ENCODE measurements around the gene OGT.
"Not testable (repeated sequence)": the region's sequence is repeated elsewhere in the genome, so short reads cannot be mapped to it uniquely, and the experiment has no call there.

OGT gene

DNA sequence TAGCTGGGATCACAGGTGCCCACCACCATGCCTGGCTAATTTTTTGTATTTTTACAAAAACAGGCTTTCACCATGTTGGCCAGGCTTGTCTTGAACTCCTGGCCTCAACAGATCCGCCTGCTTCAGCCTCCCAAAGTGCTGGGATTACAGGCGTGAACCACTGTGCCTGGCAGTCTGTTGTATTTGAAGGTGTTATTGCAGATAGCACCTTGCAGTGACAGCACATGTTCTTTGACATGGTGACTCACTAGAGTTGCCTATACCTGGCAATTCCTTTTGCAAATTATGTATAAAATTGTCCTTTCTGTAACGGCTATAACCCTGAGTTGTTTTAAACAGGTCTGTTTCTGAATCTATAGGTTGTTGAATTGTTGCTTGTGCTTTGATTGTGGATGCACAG, 7.9 kb downstream of the OGT start:
- no peak for DNase-seq (ENCODE audit: low read depth)

DNA sequence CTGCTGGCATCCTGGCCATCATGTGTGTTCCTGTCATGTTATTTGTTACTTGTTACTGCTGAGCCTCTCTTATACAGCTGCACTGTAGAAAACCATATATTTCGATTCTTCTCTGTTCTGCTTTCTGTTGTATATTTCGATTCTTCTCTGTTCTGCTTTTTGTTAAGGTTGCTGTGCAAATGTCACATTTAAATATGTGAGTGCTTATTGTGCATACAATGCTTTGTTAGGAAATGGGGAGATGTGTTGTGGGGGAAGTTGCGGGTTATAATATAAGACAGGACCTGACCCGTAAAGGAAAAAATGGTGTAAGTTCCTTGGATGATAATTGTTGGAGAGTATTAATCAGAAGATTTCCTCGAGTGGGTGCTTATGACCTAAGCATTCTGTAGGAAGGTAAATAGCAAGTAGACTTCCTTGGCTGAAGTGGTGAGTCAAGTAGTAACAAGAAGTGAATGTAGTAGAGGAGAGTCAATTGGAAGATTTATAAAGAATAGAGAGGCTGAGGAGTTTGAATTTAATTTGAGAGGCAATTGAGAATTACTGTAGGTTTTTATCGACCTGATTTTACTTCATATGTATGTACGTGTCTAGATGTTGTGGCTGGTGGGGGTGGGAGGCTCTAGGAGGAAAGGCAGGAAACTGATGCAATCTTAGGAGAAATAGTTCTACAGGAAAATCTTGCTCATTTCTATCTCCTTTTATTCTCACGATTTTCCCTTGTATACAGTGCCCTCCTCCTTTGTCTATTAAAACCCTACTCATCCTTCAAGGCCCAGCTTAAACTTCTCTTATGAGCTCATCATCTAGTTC, 8.5 kb downstream of the OGT start:
- DNase-seq (ENCODE audit: low read depth), result no peak

DNA sequence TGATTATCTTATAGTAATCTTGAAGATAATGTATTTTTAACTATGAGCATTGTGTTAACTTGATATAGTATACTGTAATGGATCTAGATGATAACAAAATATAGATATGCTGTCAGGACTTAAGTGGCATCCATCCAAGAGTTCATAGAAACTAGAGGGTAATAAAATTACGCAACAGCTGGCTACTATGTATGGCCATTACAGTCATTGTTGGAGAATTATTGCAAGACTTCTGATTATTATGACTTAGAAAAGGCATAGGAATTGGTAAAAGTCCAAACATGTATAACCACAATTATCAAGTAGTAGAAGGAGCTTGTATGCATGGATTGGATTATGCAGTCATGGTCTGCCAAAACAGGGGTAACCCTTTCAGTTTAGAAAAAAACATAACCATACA, 9.5 kb downstream of the OGT start:
- DNase-seq (ENCODE audit: low read depth), result no peak

DNA sequence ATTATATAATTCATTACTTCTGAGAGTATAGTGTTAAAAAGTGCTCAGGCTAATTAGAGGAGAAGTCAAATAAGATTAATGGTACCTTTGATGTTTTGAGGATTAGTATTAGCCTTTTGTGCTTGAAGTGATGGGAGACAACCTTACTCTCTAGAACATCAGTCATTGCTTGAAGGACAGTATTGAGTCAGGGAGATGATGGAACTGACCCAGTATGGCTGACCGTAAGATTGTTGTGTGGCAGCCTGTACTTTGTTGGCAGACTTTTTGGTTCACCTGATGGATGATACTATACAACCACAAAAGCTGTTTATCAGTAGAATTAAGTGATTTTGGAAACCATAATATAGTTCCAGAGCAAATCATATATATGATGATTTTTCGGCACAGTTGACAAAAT, 9.9 kb downstream of the OGT start:
- no peak for DNase-seq (ENCODE audit: low read depth)

DNA sequence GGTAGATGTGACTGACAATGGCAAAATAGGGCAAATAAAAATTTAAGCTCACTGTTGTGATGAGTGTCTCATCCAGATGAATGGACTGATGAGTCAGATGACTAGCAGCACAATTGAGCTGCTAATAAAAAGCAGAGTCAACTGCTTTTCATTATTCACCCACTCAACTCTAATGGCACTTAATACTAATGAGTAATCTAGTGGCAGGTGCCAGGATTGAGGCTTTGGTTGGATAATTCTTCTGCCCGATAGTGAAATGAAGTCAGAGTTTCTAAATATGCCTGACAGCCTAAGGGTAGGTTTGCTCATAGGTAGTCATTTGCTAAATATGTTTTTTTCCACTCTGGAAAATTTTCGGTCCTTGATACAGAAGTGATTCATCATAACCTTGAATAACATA, 10.4 kb downstream of the OGT start:
- DNase-seq (ENCODE audit: low read depth), result no peak

DNA sequence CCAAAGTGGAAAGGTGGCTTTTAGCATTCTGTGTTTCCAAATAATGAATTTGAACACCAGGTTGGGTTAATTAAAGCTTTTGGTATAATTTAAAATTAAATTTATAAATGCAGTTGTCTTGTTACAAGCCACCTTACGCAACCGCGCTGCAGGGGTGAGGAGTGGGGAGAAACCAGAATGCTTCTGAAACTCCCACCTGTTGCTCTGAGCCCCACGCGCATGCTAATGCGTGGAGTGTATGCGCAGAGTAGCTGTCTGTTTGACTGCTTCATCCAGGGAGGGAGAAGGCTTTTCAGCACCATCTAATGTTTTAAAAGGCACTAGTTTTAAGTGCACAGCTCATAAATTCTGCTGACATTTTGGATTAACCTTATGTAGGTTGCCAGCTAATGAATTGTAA, 12.5 kb downstream of the OGT start:
- no peak for DNase-seq (ENCODE audit: low read depth)

DNA sequence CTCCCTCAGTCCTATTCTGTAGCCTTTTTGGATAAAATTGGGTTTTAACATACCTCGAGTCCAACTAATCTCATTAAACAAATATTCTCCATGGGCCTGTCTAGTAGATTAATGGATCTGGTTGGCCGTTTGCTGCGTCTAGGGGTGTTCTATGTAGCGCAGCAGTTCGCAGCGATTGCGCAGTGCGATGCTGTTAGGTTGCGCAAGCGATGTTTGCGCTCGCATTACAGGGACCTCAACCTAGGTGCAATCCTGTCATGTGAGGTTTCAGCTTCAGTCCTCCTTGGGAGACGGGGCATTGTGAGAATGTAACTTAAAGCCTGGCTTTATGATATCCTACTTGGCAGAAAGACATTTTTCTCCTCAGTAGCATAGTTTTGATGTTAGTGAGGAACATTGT, 14.0 kb downstream of the OGT start:
- no peak for DNase-seq (ENCODE audit: low read depth)

DNA sequence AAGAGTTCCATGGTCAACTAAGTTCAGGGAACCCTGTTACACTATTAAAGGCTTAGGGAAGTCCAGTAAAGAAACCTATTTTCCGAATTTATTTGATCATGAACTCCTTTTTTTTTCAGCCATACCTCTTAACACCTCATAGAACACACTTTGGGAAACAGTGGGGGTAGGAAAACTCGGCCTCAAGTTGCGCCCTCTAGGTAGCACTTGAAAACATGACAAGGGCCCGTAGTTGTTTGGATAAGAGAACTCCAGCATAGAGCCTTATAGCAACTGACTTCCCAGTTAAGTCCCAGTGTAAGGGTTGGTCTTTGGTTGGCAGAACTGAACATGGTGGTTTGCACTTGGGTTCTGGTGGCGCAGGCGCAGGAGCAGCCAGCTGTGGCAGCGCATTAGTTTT, 14.4 kb downstream of the OGT start:
- no peak for DNase-seq (ENCODE audit: low read depth)

DNA sequence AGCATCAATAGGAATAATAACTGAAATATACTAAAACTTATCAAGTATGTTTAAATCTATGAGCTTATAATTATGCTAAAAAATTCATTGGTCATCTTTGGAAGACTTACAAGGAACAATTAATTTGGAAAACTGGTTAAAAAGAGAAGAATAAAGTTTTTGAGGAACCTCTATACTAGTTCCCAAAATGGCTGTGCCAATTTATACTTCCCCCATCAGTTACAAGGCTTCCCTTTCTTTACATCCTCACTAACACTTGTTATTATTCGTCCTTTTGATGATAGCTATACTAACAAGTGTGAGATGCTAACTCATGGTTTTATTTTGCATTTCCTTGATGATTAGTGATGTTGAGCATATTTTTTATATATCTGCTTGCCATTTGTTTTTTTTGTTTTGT, 17.1 kb downstream of the OGT start:
- DNase-seq (ENCODE audit: low read depth), result no peak

DNA sequence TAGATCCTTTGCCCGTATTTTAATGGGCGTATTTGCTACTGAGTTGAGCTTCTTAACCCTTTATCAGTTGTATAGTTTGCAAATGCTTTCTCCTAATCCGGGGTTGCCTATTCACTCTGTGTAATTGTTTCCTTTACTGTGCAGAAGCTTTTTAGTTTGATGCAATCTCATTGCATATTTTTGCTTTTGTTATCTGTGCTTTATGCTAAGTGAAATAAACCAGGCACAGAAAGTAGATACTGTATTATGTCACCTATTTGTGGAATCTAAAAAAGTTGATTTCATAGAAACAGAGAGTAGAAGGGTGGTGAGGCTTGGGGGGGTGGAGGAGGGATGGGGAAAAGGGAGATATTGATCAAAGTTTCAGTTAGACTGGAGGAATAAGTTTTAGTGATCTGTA, 17.7 kb downstream of the OGT start:
- no peak for DNase-seq (ENCODE audit: low read depth)

DNA sequence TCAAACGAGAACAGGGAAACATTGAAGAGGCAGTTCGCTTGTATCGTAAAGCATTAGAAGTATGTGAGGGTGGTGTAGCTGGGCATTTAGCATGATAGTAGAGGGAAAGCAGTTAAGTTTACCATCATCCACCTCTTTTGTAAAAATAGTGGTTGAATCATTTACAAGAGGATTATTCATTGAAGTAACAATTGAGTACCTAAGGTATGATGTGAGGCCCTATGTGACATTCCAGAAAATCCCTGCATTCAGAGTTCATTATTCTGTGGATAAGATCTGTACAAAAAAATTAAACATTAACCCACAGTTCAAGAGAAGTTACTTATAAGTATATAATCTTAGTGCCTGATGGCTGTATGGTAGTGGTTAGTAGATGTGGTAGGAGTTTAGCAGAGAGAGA, 23.1 kb downstream of the OGT start:
- no peak for DNase-seq (ENCODE audit: low read depth)

DNA sequence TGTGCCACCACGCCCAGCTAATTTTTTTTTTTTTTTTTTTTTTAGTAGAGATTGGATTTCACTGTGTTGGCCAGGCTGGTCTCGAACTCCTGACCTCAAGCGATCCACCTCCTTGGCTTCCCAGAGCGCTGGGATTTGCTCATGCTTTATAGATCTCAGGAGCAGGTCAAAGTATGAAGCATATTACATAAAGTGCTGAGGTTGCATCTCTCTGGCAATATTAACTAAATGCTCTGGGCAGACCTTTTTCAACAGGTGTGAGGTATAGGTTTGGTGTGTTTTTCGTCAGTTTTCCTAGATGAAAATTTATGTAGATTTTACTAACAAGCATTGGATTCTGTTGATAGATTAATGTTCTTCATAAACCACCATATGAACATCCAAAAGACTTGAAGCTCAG, 26.0 kb downstream of the OGT start:
- DNase-seq (ENCODE audit: low read depth), result no peak

DNA sequence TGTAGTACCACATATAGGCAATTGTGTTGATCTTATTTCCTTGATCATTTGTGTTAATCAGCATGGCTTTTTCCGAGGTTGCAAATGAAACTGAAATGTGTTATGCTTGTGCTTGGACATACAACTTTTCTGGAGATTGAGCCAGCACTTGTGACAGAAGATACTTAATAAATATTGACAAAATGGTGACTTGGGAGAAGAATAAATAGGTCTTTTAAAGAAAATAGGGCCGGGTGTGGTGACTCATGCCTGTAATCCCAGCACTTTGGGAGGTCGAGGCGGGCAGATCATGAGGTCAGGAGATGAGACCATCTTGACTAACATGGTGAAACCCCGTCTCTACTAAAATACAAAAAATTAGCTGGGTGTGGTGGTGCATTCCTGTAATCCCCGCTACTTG, 26.9 kb downstream of the OGT start:
- DNase-seq (ENCODE audit: low read depth), result not testable (repeated sequence)

DNA sequence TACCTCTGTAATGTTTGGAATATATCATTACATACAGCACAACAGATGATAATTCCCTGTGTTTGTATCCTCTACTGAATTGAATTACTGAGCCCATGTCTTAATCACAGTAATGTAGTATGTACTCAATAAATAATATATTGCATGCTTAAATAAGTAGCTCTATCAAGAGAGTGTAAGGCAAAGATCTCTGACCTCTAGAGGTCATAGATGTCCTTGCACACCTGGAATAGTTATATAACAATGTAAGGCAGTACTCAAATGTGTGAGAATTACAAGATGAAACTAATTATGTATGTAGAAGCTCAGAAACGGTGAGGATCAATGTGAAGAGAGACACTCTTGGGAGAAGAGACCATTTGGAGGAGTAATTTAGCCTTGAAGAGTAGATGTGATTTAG, 31.0 kb downstream of the OGT start:
- DNase-seq (ENCODE audit: low read depth), result no peak

DNA sequence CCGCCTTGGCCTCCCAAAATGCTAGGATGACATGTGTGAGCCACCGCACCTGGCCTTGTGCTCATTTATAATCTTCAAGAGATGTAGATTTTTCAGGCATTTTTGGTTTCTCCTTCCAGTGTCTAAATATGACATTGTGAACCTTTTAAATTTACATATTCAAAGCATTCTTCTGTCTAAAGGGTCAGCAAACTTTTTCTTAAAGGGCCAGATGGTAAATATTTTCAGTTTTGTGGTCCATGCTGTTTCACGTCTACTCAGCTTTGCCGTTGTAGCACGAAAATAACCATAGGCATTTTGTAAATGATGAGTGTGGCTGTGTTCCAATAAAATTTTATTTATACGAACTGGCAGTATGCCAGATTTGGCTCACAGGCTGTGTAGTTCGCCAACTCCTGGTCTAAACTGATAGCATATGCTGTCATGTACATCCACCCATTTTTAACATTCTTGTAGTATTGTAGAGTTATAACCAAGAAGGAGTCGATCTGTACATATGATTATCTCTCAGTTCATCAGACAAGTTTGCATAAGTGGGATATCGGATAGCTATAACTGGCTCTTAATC, 32.7 kb downstream of the OGT start:
- no peak for DNase-seq (ENCODE audit: low read depth)

DNA sequence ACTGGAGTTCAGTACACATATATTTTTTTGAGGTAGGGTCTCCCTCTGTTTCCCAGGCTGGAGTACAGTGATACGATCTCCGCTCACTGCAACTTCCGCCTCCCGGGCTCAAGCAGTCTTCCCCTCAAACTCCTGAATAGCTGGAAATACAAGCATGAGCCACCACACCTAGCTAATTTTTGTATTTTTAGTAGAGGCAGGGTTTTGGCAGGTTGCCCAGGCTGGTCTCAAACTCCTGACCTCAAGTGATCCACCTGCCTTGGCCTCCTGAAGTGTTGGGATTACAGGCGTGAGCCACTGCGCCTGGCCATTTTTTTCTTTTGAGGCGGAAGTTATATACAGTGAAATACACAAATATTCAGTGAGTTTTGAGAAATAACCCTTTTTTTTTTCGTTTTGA, 38.5 kb downstream of the OGT start:
- not testable (repeated sequence) for DNase-seq (ENCODE audit: low read depth)

DNA sequence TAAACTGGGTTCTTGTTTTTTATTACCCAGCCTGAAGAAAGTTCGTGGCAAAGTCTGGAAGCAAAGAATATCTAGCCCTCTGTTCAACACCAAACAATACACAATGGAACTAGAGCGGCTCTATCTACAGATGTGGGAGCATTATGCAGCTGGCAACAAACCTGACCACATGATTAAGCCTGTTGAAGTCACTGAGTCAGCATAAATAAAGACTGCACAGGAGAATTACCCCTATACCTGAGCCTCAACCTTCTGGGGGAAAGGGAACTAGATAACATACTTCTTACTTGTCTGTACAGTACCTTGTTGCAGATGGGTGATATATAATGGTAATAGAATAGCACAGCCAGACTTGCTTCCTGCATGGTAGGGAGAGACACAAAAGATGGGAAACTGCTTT, 40.7 kb downstream of the OGT start:
- DNase-seq (ENCODE audit: low read depth), result no peak

DNA sequence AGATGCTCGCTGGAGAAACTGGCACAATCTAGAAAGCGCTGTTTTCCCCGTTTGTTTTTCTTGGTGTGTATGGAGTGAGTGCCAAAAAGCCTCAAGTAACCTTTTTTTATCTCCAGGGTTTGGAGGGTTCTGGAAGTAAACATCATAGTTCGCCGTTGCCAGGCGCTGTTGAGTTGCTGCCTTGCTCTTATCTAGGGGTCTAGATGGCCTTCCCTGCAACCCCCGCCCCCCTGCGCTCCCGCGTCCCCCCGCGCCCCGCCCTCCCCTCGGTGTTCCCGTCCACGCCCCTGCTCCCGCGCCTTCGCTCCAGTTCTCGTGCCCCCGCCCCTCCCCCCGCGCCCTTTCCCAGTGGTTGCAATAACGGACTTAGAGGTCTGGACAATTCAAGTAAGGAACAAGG, 44.8 kb downstream of the OGT start:
- DNase-seq (ENCODE audit: low read depth), result no peak

DNA sequence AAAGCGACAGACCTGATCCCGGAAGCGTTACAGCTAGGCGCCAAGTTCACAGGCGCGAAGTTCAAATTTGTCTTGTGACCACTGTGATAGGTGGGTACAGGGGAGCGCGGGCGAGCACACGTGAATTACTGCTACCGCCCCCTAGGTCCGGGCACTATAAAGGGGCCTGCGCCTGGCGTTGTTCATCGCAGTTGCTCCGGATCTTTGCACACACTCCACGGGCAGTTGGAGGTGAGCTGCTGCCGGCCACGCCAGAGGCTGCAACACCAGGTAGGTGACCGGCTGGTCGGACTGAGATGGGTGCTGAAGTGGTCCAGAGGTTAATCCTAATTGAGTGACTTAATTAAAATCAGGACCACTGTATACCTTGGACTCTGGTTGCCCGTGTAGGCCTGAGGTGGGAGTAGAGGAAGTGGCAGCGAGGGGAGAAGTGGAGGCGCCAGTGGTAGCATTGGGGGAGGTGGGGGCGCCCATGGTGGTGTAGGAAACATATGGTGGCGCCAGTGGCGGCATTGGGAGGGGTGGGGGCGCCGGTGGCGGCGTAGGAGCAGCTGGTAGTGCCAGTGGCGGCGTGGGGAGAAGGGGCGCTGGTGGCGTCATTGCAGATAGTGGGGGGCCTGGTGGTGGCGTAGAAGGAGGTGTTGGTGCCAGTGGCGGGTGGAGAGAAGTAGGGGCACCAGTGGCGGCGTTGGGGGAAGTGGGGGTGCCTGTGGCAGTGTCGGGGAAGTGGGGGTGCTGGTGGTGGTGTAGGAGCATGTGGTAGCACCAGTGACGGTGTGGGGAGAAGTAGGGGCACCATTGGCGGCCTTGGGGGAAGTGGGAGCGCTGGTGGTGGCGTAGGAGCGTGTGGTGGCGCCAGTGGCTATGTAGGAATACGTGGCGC, 45.6 kb downstream of the OGT start, which contains the start of gene GCNA:
Gene GCNA, plus strand, starts transcription at position 185 of the 883 bp plus-strand sequence. CDS start 2,385 bp downstream, outside the sequence.
- DNase-seq (ENCODE audit: low read depth), result no peak

DNA sequence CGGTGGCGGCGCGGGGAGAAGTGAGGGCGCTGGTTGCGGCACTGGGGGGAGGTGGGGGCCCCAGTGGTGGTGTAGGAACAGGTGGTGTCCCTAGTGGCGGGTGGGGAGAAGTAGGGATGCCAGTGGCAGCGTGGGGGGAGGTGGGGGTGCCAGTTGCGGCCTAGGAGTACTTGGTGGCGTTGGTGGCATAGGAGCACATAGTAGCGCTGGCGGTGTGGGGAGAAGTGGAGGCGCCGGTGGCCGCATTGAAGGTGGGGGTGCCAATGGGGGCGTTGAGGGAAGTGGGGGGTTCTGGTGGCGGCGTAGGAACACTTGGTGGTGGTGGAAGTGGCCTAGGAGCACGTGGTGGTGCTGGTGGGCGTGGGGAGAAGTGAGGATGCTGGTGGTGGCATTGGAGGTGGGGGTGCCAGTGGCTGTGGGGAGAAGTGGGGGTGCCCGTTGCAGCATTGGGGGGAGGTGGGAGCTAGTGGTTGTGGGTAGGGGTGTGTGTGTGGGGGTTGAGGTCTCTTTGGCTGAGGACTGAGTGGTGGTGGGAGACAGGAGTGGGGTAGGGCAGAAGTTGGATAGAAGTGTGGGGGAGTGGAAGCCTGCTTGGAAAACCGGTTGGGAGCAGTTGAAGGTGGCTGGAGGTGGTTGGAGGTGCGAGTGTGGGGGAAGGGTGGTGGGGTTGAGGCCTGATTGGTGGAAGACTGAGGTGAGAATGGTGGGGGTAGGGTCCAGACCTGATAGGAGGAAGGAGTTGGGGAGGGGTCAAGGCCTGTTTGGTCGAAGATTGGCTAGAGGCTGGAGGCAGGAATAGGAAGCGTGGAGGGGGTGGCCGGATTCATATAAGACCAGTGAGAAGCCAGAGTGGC, 46.5 kb downstream of the OGT start:
- DNase-seq (ENCODE audit: low read depth), result no peak

DNA sequence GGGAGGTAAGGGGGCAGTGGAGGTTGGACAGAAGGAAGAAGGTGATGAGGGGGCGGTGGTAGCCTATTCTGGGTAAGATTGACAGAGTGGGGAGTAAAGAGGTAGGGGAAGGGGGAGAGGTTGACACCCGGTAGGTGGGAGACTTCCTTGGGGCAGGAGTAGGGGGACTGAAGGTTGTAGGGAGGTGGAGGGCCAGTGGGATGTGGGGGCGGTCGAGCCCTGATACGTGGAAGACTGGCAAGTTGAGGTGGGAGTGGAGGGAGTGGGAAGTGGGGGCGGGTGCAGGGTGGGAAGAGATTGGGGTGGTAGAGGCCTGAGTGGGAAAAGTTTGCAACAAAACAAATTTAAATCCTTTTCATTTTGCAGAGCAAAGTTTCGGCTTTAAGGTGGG, 47.1 kb downstream of the OGT start:
- no peak for DNase-seq (ENCODE audit: low read depth)

DNA sequence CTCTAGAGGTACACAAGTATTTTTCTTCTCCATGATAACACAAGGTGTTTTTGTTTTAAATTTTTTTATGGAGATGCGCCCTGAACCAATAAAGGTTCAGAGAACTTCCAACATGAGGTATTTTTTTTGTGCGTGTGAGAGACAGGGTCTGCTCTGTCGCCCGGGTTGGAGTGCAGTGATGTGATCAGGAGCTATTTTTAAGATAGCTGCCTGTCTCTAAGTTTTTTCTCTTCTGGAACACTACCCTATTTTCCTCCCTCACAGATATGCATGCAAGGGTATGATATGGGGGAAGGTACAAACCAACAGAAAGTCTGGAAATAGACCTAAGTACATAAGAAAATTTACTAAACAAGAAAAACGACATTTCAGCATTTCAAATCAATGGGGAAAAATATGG, 48.3 kb downstream of the OGT start:
- DNase-seq (ENCODE audit: low read depth), result no peak

Data from GM04503 (cell line).